Left forelimb (tissue), 1 donor: Measurements from ENCODE around the gene SLC4A2.

Experiments
- DNase-seq: peaks from one replicate; pipeline ENCODE4 v3.0.0-alpha.2; 2018; ENCODE audit warnings: low spot score

The SLC4A2 gene

DNA sequence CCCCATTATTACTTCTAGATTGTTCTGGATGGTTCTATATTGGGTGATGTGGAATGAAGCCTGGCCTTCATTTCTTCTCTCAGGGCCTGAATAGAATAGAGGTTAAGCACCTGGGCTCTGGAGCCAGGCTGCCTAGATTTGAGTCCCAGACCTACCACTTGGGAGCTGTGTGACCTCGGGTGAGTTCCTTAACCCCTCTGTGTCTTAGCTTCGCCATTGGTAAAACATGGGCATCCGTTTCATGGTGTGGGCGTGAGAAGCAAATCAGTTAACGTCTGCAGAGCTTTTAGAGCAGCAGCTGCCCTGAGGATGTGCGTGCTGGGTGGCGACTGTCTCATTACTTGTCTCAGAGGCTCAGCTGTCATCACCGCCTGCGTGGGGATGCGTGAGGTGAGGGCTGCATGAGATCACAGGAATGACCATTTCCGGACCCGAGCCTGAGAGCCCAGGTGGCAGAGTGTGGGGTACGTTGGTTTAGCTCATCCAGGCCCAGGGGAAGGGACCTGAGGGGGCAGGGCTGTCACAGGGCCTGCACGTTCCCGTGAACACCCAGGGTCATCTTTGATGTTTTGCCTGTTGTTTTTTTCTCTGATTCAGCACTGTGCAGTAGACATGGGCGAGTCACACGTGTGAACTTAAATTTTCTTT lies 36.6 kb downstream of the SLC4A2 start:
- no peak for DNase-seq

DNA sequence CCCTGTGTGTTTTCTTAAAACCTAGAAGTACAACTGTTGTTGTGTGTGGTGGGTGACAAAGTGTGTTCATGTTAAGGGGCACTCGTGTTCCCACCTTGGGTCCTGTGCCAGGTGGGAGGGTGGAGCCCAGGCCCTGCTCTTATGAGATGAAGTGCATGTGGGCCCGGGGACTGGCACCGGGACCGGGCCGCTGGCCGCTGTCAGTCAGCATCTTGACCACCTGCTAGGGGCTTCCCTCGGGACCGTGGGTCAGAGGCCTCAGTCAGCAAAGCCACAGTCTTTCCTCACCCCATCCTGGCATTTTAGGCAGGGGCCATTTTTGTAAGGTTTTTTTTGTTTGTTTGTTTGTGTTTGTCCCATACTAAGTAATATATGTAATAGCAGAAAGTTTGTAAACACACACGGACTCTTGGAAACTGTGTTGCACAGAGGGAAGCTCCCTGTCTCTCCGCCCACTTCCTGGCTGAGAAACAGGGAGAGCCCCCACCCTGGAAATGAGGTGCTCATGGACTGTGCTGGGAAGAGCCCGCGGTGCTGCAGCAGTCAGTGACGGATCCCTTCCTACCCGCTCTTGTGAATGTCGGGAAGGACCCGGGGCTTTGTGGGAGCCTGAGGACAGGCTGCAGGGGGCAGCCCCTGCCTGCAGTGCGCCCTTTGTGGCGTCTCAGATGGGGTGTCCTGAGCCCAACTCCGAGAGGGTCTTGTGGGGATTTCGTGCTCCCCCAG lies 40.3 kb downstream of the SLC4A2 start:
- DNase-seq: no peak

DNA sequence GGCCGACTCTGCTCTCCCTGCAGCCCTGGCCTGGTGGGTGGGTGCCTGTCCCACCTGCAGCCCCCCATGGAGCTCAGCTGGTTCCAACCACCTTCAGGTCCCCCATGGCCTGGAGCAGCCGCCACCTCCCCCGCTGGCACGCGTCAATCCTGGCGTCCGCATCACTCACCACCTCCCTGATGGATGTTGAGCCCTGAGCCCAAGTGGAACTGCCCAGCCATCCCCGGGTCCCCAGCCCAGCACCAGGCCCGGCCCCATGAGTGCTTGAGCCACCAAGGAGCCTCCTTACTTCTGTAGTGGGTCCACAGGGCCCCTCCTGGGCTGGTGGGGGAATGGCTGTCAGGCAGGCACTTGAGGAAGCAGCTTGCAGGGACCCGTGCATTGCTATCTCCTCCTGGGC lies 41.5 kb downstream of the SLC4A2 start:
- DNase-seq: no peak

DNA sequence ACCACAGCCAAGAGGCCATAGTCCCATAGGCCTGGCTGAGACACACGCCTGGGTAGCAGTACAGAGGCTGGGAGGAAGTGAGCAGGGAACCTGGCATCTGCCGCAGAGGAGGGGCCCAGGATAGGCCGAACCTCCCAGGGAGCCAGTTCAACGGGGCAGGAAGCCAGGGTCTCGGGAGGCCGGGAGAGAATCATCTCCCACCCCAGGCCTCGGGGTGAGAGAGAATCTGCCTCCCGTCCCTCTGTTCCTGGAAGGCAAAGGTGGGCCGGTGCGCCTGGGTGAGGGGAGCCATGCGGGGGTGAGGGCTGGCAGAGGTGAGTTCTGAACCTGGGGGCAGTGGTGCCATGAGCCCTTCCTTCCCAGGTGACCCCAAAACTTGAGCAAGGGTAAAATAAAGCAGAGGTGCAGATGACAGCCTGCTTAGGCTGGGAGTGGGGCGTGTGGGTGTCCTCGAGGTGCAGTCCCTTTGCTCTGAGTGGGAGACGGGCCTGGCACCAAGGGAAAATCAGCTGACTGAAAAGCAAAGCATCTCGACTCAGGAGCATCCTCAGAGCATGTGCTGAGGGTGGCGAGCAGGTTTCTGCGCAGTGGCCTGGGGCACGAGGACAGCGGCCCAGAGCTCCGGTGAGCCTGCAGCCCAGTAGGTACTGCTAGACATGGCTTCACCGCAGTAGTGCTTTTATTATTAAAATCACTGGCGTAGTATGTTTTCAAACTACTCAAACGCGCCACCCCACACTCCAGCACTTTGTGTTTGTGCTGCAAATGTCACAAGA lies 42.4 kb downstream of the SLC4A2 start:
- DNase-seq: no peak

DNA sequence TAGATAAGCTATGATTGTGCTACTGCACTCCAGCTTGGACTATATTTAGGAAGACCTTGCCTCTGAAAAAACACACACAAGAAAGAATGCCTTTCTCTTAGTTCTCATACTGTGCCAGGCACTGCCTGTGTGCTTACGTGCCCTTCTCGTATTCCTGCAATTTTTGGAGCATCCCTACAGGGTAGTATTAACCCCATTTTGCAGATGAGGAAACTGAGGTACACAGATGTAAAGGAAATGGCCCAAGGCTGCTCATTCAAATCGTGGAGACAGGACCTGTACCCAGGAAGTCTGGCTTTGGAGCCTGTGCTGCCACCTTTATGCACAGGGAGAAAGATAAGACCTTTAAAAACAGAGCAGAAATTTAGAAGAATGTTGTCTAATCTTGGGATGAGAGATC lies 43.6 kb downstream of the SLC4A2 start:
- no peak for DNase-seq

DNA sequence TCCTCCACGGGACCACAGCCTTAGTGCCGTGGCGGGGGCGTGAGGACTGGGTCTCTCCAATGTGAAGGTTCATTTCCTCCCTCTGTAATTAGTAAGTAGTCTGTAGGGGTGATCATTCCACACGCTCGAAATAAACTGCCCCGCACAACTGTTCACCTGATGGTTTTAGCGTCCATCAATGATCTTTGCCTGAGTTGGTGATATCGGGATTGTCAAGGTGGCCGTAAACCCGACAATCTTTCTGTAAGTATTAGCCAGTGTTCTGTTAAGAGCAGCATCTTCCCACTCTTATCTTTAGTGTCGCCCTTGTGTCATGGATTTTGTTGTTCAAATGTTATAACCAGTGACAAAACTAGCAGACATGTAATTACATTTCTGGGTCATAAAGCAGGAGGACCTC lies 44.6 kb downstream of the SLC4A2 start:
- DNase-seq: no peak

DNA sequence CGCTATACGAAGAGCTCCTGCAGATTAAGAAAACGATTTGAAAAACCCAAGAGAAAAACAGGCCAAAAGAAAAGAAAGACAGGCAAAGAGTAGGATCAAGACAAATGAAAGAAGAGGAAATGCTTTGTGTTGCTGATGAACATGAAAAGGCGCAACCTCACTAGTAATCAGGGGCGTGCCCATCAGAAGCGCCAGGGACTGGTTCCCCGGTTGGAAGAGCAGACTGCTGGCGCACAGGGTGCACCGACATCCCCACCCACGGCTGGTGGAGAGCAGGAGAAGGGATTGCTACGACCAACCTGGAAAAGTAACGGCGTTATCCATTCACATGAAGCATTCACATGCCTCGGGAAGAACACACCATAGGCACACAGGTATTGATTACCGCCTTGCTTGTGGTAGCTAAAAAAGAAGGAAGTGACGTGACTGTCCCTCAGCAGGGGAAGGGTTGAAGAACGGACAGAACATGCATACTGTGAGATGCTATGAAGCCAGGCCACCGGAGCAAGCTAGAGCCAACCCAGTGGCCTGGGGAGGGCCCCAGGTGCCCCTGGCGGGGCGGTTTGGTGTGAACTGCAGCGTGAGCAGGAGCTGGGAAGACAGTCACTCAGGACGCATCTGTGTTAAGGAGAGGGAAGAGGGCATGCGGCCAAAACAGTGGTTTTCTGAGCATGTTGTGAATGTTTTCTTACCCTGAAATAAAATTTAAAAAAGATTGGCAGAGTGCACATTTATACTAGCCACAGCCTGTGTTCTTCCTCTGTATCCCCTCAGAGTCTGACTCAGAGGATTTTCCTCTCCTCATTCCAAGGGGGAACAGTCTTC lies 45.2 kb downstream of the SLC4A2 start:
- DNase-seq: no peak

DNA sequence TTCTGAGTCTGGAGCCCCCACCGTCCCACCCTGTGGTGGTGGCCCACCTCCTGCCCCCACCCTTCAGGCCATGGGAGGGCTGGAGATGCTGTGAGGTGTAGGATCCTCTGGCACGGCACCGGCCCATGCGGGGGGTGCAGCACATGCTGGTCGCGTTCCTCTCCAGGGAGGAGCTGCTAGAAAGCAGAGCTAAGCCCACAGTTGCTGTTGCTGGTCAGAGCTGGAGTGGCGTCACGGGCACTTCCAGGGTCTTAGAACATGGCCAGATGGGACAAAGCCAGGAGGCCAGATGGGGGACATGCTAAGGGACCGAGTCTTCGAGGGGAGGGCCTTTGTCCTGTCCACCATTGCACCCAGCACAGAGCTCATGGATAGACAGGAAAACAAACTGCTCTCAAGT lies 48.5 kb downstream of the SLC4A2 start:
- no peak for DNase-seq

DNA sequence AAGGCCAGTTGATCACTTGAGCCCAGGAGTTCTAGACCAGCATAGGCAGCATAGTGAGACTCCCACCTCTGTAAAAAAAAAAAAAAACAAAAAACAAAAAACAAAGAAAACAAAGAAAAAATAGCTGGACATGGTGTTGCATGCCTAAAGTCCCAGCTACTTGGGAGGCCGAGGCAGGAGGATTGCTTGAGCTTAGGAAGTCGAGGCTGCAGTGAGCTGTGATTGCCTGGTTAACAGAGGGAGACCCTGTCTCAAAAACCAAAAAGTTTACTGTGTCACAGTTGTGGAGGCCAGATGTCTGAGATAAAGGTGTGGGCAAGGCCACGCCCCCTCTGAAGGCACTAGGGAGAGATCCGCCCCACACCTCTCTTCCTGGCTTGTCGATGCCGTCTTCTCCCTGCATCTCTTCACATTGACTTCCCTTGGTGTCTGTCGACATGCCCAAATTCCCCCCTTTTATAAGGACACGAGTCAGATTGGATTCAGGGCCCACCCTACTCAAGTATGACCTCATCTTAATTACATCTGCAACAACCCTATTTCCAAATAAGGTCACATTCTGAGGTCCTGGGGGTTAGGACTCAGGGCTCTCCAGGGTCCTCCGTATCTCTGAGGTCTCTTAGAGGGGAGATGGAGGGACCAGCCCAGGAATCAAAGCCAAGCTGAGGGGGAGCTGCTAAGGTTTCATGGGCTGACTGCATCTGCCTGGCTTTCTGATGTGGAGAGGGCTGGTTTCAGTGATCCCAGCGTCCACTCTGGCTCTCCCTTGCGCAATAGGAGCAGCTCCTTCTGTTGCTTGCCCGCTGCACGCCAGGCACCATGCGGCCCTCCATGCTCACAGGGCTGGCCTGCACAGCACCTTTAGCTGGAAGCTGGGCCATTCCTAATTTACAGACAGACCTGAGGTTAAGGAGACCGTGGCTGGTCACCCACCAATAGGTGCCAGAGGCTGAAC lies 50.0 kb downstream of the SLC4A2 start:
- DNase-seq: no peak

DNA sequence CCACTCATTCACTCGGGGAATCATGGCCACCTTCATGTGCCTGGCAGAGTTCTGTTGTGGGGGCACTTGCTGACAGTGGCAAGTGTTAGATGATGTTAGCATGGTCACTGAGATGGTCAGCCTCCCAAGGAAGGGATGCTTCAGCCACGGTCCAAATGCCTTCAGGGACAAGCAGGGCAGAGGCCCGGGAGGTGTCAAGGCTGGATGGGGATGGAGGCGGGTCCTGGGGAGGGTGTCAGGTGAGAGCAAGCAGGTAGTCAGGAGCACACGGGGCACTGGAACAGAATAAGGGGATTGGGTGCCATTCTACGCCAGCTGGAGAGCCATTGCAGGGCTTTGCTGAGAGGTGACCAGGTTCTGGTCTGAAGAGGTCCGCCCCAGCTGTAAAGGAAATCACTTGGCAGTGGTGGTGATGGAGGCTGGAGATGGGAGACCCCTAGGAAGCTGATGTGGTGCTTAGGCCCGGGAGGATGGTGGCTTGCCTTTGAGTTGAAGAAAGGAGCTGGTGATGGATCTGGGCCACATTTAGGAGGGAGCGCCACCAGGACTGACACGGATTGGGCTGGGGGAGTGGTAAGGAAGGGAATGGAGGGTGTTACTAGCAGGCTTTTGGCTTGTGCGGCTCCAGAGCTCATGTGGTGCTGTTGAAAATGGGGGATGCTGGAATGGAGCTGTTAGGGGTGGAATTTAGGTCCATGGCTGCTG lies 51.0 kb downstream of the SLC4A2 start:
- no peak for DNase-seq

DNA sequence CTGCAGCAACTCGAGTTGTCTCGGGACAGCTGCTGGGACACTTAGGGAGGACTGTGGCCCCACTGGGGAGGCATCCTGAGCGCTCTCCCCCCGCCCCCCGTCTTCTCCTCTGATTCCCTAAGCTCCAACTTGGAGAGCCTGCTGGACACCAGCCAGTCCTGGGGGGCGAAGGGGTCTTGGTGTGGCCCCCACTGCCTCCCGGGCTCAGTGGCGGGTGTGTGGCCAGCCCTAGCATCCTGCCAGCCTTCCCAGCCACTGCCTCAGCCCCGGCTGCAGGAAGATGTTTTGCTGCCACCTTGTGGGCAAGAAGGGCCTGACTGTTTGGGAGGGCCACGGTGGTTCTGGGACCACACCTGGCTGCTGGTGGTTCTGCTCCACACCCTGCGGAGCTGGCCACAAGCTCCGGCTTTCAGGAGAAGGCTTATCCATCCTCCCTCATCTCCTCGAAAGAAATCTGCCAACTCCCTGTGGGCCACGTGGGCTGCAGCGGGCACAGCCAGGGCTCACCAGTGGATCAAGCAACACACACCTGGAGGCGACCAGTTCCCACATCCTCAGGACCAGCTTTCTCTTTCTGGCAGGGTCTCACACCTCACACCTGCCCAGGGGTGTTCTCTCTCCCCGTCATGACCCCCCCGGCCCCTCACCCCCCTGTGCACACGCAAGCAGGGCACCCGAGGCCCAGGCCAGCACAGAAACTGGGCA lies 51.7 kb downstream of the SLC4A2 start:
- DNase-seq: peak; percentile 79

DNA sequence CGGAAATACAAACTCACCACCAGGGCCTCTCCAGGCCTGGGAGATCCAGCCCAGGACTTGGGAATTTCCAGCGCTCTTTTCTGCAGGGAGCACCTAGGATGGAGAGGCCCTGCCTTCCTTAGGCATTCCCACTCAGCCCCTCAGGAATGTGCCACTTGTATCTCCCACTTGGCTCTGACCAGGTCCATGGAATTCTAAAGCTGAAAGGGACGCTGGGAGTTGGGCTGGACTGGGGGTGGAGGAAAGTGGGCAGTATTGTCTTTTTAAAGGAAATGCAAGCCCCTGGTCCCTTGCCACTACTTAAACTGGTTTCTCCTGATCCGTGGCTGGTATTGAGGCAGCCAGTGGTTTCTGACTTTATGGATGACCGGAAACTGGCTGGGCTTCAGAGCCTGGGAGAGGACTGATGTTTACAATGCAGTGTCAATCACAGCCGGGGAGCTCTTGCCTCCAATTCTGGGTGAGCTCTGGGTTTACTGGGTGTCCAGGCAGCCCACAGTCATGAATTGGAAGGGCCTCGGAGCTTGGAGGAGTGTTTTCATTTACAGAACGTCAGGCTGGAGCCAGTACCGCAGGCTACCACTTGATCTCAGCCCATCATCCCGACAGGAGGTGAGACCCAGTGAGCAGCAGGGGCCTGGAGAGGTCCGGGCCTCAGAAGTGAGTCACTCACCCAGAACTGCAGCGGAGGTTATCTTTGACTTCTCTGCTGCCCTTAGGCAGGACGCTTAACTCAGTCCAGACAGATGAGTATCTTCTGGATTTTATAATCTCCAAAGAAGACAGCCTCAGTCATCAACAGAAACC lies 54.2 kb downstream of the SLC4A2 start:
- DNase-seq: no peak

DNA sequence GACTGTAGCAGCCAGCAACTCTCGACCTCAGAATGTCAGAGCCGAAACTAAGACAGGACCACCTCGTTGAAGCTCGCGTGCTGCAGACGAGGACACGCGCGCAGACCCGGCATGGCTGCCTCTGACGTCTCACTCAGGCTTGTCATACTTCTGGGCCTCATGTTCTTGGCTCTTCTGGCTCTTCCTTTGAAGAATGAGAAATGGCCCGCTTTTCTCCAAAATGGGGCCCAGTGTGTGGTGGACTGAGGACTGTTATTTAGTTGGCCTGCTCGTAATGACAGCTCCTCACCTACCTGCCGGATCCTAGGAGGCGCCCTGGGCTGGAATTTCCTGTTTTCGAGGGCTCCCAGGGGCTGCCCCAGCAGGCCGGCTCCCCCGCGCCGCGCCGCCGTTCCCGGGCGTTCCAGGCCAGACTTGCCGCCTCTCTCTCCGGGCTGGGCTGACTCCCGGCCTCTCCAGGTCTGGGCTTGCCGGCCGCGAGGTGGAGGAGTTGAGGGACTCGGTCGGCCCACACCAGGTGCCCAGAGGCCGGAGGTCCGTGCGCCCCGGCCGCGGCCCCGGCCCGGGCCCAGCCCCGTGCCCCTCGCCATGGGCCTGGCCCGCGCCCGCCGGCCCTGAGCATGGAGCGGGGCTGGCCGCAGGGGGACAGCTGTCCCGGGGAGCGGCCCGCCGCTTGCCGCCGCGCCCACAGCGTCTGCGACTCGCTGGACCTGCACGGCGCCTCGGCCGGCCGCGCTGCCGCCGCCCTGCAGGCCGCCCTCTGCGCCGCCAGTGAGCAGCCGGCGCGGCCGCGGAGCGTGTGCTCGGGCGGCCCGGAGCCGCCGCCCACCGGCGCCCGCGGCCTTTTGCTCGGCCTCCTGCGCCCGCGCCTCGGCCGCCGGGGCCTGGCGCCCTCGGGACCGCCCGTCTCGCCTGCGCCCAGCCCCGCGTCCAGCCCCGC lies 55.0 kb downstream of the SLC4A2 start:
- no peak for DNase-seq

DNA sequence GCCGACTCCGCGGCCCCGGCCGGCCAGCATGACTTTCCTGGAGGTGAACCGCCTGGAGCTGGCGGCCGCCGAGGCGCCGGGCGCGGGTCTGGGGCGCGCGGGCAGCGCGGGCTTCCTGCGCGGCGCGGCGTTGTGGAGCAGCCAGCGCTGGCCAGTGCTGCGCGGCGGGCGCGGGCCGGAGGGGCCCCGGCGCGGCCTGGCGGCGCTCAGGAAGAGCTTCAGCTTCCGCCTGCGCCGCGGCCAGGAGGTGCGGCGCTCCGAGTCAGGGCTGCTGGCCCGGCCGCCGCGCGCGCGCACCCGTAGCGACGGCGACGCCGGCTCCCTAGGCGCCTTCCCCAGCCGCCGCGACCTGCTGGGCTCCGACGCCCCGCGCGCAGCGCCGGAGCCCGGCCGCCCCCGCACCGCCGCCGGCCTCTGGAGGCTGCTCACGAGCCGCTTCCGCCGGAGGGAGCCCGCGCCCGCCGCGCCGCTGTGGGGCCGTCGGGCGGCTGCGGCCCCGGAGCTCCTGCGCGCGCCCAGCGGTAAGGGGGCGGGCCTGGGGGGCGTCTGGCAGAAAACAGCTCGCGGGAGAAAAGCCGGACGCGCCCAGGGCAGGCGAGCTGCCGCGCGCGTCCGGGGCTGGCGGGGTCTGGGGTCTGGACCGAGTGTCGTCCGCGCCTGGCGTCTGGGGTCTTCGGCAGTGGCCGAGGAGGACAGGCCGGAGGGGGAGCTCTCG lies 55.9 kb downstream of the SLC4A2 start:
- no peak for DNase-seq

DNA sequence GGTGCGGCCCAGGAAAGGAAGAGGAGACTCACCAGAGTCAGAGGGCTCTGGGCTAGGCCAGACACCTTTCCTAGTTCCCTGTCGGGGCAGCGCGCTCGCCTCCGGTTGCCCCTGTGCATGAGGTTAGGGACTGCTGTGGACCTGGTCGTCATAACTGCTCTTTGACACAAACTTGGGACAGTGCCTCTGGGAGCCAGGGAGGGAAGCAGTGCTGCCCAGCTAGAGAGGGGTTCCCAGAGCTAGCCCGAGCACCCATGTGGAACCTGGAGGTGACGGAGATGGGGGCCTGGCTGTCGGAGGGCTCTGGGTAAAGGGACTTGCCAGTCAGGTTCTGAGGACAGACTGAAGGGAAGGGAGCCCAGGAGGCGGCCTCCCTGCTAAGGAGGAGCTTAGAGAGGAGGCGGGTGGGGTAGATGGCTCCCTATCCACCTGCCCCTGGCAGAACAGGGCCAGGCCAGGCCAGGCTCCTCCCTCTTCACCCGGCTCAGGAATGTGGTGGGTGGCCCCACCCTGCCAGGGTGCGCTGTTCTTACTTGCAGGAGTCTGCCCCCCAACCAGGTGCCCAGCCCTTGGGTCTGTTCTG lies 56.5 kb downstream of the SLC4A2 start:
- DNase-seq: no peak

DNA sequence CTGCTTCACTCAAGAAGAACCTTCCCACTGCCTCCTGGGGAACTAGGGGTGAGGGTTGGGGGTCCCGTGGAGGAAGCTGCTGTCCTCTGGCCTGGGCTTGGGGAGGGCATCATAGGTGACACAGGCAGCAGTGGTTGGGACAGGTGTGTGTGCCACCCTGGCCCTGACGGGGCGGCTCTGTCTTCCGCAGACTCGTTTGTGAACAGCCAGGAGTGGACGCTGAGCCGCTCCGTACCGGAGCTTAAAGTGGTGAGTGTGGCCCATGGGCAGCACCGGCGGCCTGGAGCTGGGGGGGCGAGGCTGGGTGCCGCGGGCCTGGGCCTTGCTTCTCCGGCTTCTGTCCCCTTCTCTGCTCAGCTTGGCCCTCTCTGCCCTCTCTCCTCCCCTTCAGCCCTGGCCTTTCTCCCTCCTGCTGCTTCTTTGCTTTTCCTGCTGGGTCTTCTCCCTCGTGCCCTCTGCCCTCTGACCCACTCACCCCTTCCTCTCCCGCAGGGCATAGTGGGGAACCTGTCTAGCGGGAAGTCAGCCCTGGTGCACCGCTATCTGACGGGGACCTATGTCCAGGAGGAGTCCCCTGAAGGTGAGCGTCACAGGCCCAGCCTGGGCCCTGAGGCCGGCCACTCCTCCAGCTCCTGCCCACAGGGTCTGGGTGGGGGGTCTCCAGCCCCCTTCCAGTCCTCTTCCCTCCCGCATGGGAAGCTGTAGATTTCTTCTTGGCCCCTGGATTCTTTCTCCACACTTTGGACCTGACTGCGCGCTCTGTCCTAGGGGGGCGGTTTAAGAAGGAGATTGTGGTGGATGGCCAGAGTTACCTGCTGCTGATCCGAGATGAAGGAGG lies 57.4 kb downstream of the SLC4A2 start:
- DNase-seq: no peak
